ENCODE data around the gene APOL3.

DNA sequence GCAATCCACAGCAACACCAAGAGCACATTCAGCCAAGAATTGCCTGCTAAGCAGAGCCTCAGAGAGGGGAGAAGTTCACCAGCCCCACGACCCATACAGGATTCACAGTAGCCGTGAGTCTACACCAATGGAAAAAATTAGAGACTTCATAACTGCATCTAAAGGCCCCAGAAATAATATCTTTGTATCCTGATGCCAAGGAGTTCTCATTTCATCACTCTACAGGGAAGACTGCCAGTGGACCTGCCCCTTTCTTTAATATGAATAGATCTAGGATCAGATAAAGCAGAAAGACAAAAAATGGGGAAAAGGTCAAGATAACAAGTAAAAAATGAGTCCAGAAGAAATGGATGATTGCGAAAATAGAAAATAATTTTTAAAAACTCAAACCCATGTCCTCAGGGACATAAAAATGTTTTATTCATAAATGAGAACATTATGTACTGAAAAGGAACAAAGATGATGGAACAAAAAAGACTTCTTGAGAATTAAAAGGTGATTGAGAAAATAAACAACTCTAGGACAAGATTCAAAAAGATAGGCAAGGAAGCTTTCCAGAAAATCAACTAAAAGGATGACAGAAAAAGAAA is 9.5 kb downstream of the APOL3 start:
- TF ChIP-seq, protein P1, sequence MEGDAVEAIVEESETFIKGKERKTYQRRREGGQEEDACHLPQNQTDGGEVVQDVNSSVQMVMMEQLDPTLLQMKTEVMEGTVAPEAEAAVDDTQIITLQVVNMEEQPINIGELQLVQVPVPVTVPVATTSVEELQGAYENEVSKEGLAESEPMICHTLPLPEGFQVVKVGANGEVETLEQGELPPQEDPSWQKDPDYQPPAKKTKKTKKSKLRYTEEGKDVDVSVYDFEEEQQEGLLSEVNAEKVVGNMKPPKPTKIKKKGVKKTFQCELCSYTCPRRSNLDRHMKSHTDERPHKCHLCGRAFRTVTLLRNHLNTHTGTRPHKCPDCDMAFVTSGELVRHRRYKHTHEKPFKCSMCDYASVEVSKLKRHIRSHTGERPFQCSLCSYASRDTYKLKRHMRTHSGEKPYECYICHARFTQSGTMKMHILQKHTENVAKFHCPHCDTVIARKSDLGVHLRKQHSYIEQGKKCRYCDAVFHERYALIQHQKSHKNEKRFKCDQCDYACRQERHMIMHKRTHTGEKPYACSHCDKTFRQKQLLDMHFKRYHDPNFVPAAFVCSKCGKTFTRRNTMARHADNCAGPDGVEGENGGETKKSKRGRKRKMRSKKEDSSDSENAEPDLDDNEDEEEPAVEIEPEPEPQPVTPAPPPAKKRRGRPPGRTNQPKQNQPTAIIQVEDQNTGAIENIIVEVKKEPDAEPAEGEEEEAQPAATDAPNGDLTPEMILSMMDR (IDR thresholded peaks at IDR 0.05), result no peak
- no peak for TF ChIP-seq POLR2A (IDR thresholded peaks at IDR 0.05)

Measured in adrenal gland (tissue), 5 donors.